Diencephalon (tissue), 1 donor: ENCODE measurements around the gene IFIT3. TPM values are rescaled to one million over a fixed set of nuclear protein-coding genes. Genes with fewer than 3 reads are reported as not detected.

Source experiments
- total RNA-seq: library from RNA; depleted of rRNA; stranded (reverse); fragments of >200 nt; gene quantifications from one replicate; pipeline ENCODE4 v1.2.3, GENCODE V29; 2014

Gene IFIT3
- 8.5 TPM for total RNA-seq

GRCh38 chr10:89327803-89328441 is at the start of gene IFIT3:
IFIT3 (plus strand) TSS chr10:89327997; CDS start chr10:89328074, 77 bp downstream.

GRCh38 chr10:89301721-89302445 is 25.9 kb upstream of the IFIT3 start, which contains the start of gene IFIT2:
IFIT2 (plus strand) TSS chr10:89302046; CDS start chr10:89302124, 78 bp downstream.

GRCh38 chr10:89377705-89378637 is 50.2 kb downstream of the IFIT3 start, which contains the start of gene IFIT1B:
IFIT1B (plus strand) TSS chr10:89378056; CDS start chr10:89378136, 80 bp downstream.

Other genes starting within 250 kb of the IFIT3 start
- gene CH25H, start 120.7 kb upstream of the IFIT3 start, total RNA-seq: 1.2 TPM
- gene LIPA, start 76.2 kb upstream of the IFIT3 start, total RNA-seq: 46.8 TPM
- gene IFIT2, start 26.0 kb upstream of the IFIT3 start, total RNA-seq: 11.1 TPM
- gene IFIT1B, start 50.1 kb downstream of the IFIT3 start, total RNA-seq: 0.92 TPM
- gene IFIT1, start 64.6 kb downstream of the IFIT3 start, total RNA-seq: 17.1 TPM
- gene IFIT5, start 86.6 kb downstream of the IFIT3 start, total RNA-seq: 51.7 TPM
- gene SLC16A12, start 207.6 kb downstream of the IFIT3 start, total RNA-seq: 3.9 TPM